Activated T-cell treated with anti-CD3 and anti-CD28 coated beads for 48 hours (primary cell): Measurements from ENCODE around the gene TMEM63B.
"Not testable (repeated sequence)": the region's sequence is repeated elsewhere in the genome, so short reads cannot be mapped to it uniquely, and the experiment has no call there.

Experiments
- DNase-seq: peaks from one replicate; pipeline ENCODE4 v3.0.0-alpha.2; 2020; ENCODE audit warnings: low read depth

Gene TMEM63B

GRCh38 chr6:44193307-44193910 lies 66.1 kb downstream of the TMEM63B start:
- no peak for DNase-seq

GRCh38 chr6:44194326-44194725 lies 67.0 kb downstream of the TMEM63B start:
- DNase-seq: no peak

- not testable (repeated sequence) for DNase-seq
These were observed 69.0 kb downstream of the TMEM63B start for GRCh38 chr6:44196351-44196750.

GRCh38 chr6:44198684-44199083 lies 71.3 kb downstream of the TMEM63B start:
- no peak for DNase-seq

- DNase-seq: no peak
These were observed 72.5 kb downstream of the TMEM63B start for GRCh38 chr6:44199883-44200282.

GRCh38 chr6:44201200-44201599 lies 73.8 kb downstream of the TMEM63B start:
- DNase-seq: no peak

GRCh38 chr6:44201638-44202303 lies 74.4 kb downstream of the TMEM63B start:
- no peak for DNase-seq

- DNase-seq: no peak
These were observed 75.1 kb downstream of the TMEM63B start for GRCh38 chr6:44202332-44202971.

GRCh38 chr6:44202972-44203750 lies 75.8 kb downstream of the TMEM63B start:
- no peak for DNase-seq

- no peak for DNase-seq
These were observed 76.6 kb downstream of the TMEM63B start for GRCh38 chr6:44203955-44204354.
